HL-60 (cell line): ENCODE data around the gene MBTPS1.

Experiments
- DNase-seq, 2 experiments: peaks; one replicate each; pipeline ENCODE4 v3.0.0-alpha.2; 2010 to 2020; ENCODE audit warnings: low read depth in 1 of 2, low spot score in 1 of 2
- H3K27ac ChIP-seq: fragments of 250-450 bp; sonication (Bioruptor Pico); replicated peaks from 2 replicates; pipeline ENCODE4 v1.5.1; 2020; ENCODE audit warnings: mild to moderate bottlenecking, moderate library complexity
- H3K27me3 ChIP-seq: fragments of 250-450 bp; sonication (Bioruptor Pico); 2 replicates; pipeline ENCODE4 v1.5.1; 2021; ENCODE audit warnings: mild to moderate bottlenecking, moderate library complexity; ENCODE audit not compliant: insufficient read depth, poor library complexity, severe bottlenecking
- H3K4me3 ChIP-seq: replicated peaks from 2 replicates; pipeline ENCODE4 v1.5.1; 2011; ENCODE audit warnings: mild to moderate bottlenecking, control low read depth, low read length; ENCODE audit not compliant: insufficient read depth
- CTCF ChIP-seq: IDR thresholded peaks from one replicate; pipeline ENCODE4 v1.5.1; 2011; ENCODE audit warnings: low read length, control low read depth, inconsistent platforms; ENCODE audit not compliant: insufficient read depth
- GABPA ChIP-seq: IDR thresholded peaks from 2 replicates; pipeline ENCODE4 v1.6.1; 2012; ENCODE audit warnings: low read depth
- POLR2AphosphoS5 ChIP-seq: IDR thresholded peaks from 2 replicates; pipeline ENCODE4 v1.6.1; 2012; ENCODE audit warnings: low read depth
- REST ChIP-seq: IDR thresholded peaks from 2 replicates; pipeline ENCODE4 v1.6.1; 2012; ENCODE audit warnings: low read depth; ENCODE audit not compliant: insufficient replicate concordance
- SPI1 ChIP-seq: IDR thresholded peaks from 2 replicates; pipeline ENCODE4 v1.6.1; 2012; ENCODE audit warnings: low read depth, mild to moderate bottlenecking, borderline replicate concordance

The MBTPS1 gene

GRCh38 chr16:84047626-84048025, 69.1 kb downstream of the MBTPS1 start:
- Histone ChIP-seq H3K27ac (no peak overlapping the region), H3K27me3 (peaks cover 21% of the 10 kb centered on the region), H3K4me3 (no peak overlapping the region)
- no peak for DNase-seq
- TF ChIP-seq CTCF (no peak), SPI1 (no peak)

- no peak overlapping the region for H3K27ac ChIP-seq
- no peak for DNase-seq
- peaks cover 24% of the 10 kb centered on the region for H3K27me3 ChIP-seq
- no peak for TF ChIP-seq REST
- TF ChIP-seq CTCF: no peak
- no peak for TF ChIP-seq POLR2AphosphoS5
- TF ChIP-seq GABPA: no peak
- no peak for TF ChIP-seq SPI1
- no peak overlapping the region for H3K4me3 ChIP-seq
Observed at GRCh38 chr16:84047206-84047605, 69.5 kb downstream of the MBTPS1 start.

- DNase-seq: no peak
- TF ChIP-seq REST (no peak), SPI1 (no peak), CTCF (no peak), GABPA (no peak), POLR2AphosphoS5 (no peak)
- no peak overlapping the region for H3K27ac ChIP-seq
- H3K4me3 ChIP-seq: no peak overlapping the region
- H3K27me3 ChIP-seq: peaks cover 24% of the 10 kb centered on the region
Observed at GRCh38 chr16:84045818-84046470, 70.8 kb downstream of the MBTPS1 start.
